Cortex of kidney (tissue), 1 donor: ENCODE measurements around the gene MCM10.
"Not testable (repeated sequence)": the region's sequence is repeated elsewhere in the genome, so short reads cannot be mapped to it uniquely, and the experiment has no call there.

Experiments used
- DNase-seq: peaks from one replicate; lab custom pipeline; 2025; lab: John Stamatoyannopoulos, UW

The MCM10 gene

DNA sequence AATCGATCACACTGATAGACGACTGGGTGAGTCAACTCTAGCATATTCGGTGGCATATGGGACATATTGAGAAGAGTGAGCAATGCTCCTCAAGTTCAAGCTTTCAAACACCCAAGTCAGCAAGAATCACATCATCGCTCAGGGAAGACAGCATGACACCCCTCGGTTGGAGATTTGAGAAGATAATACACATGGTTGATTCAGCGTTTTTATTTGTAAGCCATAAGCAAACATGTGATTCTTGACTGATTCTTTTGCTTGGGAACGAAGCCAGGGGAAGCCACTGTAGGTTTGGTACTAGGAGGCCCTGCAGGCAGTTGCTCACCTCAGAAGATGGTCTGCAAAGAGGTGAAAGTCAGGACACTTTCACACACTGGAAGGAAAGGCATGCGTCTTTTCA is 60.2 kb downstream of the MCM10 start:
- DNase-seq: no peak

DNA sequence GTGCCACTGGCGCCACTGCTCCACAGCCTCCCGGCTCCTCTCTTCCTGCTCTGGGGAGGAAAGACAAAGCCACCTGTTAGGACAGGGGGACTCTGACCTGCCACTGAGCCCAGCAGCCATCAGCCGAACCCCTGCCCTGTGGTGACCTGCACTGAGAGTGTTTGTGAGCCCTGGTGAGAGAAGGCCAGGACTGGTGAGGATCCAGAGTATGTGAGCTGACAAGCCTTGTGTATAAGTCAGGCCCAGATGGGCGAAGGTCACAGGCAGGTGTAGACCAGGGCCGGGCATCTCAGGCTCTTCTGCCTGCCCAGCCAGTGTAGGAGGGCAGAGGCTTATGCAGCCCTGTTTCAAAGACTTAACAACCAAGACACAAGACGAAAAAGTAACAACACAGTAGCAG is 60.8 kb downstream of the MCM10 start:
- DNase-seq: no peak

DNA sequence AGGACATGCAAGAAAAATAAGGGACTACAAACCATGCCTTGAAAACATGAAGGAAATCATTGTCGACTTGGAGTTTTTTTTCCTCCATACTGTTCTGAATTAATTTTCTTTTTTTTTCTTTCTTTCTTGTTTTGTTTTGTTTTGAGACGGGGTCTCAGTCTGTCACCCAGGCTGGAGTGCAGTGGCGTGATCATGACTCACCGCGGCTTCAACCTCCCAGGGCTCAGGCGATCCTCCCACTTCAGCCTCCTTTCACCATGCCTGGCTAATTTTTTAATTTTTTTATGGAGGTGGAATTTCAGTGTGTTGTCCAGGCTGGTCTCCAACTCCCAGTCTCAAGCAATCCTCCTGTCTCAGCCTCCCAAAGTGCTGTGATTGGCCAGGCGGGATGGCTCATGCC is 61.2 kb downstream of the MCM10 start:
- no peak for DNase-seq

DNA sequence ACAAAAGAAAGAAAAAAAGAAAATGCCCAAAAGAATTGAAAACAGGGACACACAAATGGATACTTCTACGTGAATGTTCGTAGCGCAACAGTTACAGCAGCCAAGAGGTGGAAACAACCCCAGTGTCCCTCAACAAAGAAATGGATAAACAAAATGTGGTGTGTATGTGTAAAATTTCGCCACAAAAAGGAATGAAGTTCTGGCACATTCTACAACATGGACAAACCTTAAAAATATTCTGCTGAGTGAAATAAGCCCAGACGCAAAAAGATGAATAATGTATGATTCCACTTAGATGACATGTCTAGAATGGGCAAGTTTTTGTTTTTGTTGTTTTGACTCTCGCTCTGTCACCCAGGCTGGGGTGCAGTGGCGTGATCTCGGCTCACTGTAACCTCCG is 61.9 kb downstream of the MCM10 start:
- no peak for DNase-seq

DNA sequence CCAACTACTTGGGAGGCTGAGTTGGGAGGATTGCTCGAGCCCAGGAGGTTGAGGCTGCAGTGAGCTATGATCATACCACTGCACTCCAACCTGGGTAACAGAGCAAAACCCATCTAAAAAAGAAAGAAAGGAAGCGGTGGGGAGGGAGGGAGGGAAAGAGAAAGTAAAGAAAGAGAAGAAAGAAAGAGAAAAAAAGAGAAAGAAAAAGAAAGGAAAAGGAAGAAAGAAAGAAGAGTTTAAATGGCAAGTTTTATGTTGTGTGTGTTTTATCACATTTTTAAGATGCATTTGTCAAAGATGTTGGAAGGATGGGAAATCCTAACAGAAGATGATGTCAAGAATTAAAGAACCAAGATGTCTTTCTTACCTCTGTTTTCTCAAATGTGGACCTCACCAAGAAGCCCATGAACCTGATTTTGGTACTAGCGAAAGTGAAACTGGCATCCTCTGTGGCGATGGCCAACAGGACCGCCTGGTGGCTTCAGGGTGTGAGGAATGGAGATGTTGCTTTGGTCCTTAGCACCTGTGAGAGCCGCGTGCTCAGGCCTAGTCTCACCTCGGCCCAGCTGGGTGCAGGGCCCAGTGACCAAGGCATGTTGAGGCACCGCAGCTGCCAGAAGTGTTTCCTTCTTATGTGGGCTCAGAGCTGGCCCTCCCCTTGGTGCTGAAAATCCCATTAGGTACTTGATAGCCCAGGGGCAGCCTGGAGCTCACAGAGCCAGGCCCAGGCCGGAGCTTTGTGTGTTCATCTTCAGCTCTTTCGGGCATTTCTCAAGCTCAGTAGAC is 63.0 kb downstream of the MCM10 start:
- no peak for DNase-seq

DNA sequence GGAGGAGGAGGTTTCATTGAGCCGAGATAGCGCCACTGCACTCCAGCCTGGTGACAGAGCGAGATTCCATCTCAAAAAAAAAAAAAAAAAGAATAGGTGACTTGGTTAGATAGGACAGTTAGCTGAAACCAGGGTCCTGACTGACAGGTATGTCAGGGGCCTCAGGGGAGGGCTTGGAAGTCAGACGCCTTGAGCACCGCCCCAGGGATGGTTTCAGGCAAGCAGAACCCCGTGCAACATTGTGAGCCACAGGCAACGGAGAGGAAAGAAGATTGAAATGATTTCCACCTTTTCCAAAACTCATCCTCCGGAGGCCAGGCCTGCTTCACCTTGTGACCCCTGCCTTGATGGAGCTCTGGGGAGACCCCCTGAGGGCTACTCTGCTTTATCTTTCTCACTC is 64.2 kb downstream of the MCM10 start:
- DNase-seq: no peak

DNA sequence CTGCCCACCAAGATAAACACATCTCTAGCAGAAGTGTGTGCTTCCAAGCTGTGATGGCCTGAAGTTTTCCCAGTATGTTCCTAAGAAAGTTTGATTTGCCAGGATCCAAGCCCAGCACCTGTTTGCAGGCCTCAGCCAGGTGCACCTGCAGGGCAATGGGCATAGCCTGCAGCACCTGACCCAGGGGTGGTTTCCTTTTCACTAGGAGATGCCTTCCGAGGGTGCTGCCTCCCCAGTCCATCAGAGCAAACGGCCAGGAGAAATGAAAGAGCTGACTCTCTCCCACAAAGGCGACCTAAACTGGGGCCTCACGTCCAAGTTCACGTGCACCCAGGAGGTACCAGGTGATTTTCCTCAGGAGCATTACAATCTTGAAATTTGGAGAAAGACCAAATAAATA is 65.7 kb downstream of the MCM10 start:
- DNase-seq: no peak

DNA sequence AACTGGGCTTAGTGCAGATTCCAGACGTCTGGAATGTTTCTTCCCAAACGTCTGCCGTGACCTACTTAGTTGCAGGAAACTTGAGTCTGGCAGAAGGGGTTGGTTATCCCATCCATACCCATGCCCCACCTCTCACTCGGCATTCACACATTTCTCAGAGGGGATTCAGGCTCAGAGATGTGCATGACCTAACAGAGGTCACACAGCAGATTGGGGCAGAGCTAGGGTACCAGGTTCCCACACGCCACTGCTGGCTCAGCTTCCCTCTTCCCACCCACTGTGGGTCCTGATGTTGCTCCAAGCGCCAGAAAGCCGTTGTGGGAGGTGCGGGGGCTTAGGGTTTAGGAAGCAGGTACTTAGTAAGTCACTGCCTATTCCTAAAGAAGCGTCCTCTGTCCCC is 69.8 kb downstream of the MCM10 start:
- DNase-seq: no peak

DNA sequence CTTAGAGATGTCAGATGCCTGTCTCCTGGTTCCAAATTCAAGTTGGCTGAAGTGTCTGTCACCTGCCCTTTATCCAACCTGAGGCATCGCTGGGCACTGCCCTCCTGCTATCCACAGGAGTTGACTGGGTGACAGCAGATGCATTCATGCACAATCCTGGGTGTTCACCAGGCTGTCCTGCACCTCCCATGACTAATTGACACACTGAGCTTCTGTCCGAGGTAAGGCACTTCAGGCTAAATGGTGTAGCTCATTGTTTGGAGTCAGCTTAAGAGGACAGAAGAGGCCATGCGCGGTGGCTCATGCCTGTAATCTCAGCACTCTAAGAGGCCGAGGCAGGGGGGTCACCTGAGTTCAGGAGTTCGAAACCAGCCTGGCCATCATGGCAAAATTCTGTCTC is 70.5 kb downstream of the MCM10 start:
- DNase-seq: no peak

DNA sequence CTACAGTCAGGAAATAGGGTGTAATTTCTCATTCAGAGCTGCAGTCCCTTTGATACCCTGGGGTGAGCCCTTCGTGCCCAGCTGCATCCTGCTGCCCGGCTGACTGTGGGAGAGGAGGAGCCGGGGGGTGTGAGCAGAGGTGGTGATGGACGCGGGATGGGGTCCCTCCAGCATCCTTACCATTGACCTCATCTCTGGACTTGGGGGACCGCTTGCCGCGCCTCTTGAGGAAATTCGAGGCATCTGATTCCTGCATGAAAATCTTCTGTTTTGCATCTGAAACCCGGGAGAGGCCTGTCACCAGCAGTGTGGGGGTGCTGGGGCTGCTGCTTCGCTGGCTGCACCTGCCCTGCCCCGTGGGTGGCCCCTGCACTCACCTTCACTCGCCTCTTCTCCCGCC is 72.0 kb downstream of the MCM10 start:
- DNase-seq: no peak

DNA sequence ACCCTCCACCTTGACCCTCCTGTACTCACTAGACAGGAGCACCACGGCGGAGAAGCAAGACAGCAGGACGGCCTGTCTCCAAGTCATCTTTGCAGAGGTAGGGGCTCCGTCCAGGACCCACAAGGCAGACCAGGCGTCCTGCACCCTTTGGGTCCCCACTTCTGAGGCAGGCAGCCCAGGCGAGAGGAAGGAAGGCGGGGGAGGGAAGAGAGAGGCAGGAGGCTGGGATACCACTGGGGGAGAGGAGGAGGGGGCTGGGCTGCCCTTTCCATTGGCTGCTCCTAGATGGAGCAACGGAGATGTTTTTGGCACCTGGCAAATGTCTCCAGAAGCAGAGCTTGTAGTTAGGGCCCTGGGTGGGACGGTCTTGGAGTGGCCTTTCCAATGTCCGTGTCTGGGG is 72.8 kb downstream of the MCM10 start, which contains the start of gene UCMA:
TSS of gene UCMA (minus strand) at position 203 of the 400 bp plus-strand sequence. CDS start at position 87, 116 bp downstream.
- no peak for DNase-seq

DNA sequence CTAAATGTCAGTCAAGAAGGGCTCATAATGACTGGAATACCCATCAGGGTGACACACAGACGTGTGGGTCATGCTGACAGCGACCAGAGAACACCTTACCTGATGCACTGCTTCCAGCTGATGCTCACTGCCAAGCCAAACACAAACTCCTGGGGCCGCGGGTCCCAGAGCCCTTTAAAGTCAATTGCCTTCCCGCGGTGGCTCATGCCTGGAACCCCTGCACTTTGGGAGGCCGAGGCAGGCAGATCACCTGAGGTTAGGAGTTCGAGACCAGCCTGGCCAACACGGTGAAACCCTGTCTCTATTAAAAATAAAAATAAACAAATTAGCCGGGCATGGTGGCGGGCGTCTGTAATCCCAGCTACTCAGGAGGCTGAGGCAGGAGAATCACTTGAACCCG is 73.4 kb downstream of the MCM10 start:
- not testable (repeated sequence) for DNase-seq

DNA sequence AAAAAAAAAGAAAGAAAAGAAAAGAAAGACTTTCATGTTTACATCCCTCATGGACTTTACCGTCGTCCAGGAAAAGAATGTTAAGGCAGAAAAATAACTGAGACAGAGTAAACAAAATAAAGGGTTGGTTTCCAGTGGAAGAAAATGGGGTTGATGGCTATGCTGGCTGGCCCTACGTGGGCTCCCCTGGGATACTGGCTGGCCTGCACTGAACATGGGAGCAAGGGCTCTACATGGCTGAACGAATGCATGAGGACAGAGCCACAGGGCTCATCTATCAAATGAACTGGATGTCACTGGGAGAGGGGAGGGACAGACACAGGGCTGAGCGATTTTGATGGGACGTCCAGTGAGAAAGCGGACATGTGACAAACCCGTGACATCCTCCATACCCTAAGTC is 75.3 kb downstream of the MCM10 start:
- DNase-seq: no peak

DNA sequence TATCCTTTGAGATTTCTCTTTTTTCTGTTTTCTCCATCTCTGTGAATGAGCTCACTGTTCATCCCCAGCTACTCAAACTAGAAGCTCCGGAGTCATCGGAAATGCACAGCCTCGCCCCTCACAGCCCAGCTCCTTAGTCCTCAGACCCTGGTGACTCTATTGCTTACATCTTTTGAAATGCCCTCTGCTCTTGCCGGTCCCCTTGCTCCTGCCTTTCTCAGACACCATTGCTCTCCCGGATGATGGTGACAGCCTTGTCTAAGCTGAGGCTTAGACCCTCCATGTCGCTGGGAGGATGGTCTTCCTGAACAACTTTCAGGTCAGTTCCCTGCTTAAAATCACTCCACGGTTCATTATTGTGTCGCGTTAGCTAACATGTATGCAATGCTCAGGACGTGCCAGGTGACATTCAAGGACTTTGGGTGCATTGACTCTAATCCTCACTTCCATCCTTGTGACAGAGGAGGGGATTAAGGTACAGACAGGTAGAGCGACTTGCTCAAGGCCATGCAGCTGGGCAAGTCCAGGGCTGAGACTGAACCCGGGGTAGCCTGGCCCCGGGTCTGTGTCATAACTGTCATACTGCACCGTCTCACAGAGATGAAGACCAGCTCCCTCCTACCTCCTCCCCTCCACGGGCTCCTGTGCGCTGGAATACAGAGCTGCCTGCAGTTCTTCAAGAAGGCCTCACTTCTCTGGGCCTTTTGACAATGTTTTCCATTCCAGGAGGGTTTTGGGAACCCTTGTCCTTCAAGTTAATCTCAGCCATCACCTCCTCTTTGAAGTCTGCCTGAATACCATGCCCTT is 77.1 kb downstream of the MCM10 start:
- DNase-seq: no peak

DNA sequence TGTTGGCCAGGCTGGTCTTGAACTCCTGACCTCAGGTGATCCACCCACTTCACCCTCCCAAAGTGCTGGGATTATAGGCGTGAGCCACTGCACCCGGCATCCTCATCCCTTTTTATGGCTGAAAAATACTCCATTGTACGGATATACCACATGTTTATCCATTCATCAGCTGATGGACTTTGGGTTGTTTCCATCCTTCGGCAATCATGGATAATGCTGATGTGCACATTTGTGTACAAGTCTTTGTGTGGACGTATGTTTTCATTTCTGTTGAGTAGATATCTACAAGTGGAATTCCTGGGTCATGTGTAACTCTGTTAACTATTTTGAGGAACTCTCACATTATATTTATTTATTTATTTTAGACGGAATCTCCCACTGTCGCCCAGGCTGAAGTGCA is 78.6 kb downstream of the MCM10 start:
- no peak for DNase-seq

DNA sequence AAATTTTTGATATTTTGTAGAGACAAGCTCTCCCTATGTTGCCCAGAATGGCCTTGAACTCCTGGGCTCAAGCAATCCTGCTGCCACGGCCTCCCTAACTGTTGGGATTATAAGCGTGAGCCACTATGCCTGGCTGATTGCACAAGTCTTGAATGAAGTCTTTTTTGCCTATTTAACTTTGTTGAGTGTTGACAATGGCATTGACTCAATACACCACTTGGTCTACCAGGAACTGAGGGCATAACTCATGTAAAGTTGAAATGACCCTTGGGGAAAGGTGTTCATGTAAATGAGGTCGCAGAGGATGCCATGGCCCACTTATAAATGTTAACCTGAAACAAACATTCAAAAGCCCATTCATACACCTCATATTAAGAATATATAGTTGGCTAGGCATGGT is 80.3 kb downstream of the MCM10 start:
- no peak for DNase-seq

DNA sequence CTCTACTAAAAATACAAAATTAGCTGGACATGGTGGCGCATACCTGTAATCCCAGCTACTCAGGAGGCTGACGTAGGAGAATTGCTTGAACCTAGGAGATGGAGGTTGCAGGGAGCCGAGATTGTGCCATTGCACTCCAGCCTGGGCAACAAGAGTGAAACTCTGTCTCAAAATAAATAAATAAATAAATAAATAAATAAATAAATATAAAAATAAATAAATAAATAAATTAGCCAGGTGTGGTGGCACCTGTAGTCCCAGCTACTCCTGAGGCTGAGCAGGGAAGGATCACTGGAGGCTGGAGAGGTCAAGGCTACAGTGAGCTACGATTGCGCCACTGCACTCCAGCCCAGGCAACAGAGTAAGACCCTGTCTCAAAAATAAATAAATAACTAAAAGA is 80.9 kb downstream of the MCM10 start:
- DNase-seq: not testable (repeated sequence)

DNA sequence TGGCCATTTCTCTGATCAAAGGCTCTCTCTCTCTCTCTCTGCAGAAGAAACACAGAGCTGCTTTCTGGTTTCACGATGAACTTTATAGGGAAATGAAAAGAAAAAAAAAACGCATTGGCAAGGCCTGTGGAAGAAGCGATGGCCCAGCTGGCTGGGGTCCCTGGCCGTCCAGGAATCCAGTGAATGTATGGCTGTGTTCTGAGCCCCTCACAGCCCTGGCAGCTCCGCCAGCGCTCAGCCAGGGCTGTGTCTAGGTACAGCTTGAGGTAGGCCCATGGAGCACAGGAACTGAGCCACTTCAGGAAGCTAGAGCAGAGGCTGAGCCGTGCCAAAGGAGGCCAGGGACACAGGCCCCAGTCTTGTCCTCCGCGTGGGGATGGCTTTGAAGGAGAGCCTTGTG is 85.9 kb downstream of the MCM10 start:
- DNase-seq: no peak

DNA sequence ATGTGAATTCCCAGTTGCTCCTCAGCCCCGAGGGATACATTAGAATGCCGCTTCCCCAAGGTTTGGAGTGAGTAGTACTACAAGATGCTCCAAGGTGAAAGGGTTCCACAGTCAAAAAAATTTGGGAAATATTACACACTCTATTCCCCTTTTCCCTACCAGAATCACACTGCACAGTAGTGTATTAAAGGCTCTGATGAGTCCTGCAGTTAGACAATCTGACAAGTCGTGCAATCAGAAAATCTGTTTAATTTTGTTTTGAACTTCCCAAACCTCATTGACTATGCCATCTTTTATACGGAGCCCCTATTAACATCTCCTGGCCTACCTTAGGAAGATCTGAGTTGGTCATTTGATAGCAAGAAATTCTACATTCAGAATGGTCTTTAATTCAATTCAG is 86.4 kb downstream of the MCM10 start:
- no peak for DNase-seq

DNA sequence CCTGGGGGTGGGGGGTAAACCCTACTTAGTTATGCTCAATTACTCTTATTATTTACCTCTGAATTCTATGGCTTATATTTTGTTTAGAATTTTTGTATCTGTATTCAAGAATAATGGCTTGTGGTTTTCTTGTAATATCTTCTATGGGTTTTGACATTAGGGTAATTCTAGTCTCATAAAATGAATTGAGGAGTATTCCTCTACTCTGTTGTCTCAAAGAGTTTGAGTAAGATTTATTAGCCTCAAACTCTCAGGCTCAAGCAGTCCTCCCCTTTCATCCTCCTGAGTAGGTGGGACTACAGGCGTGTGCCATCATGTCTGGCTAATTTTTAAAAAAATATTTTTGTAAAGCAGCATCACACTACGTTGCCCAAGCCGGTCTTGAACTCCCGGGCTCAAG is 92.4 kb downstream of the MCM10 start:
- no peak for DNase-seq

DNA sequence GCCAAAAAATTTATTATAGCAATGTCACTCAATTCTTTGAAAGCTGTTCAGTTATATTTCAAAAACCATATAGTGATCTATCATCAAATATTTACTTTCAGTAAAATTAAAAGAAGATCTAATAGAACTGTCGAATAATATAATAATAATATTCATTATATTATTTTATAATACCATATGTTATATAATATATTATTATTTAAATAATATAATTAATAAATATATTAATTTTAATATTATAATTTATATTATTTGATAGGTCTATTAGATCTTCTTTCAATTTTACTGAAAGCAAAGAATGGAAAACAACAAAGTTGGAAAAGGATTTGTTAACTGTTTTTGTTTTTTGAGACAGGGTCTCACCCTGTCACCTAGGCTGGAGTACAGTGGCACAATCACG is 95.3 kb downstream of the MCM10 start:
- no peak for DNase-seq

DNA sequence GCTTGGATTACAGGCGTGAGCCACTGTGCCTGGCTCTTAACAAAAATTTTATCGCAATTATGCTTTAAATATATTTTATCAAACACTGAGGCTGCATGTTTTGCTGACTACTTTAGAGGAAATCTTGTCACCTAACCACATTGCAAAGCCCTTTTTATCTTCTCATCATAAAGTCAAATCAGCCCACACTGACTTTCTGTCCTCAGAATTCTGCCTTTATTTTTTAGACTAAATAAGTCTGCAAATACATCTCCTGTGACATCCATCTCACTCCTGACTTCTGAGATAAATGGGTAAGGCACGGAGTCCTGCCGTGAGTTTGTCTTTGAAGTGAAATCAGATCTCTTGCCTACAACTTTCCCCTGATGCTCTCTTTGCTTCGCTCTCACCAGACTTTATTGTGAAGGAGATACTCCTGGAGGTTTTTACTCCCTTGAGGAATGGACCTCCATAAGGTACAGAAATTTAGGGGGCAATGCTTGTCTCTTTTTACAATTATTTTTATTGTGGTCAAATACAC is 96.3 kb downstream of the MCM10 start:
- no peak for DNase-seq
